ENCODE results near the gene KRT13.
A peak's percentile ranks its signal among the peaks of the same experiment; 100 is the strongest.

Gene KRT13

DNA sequence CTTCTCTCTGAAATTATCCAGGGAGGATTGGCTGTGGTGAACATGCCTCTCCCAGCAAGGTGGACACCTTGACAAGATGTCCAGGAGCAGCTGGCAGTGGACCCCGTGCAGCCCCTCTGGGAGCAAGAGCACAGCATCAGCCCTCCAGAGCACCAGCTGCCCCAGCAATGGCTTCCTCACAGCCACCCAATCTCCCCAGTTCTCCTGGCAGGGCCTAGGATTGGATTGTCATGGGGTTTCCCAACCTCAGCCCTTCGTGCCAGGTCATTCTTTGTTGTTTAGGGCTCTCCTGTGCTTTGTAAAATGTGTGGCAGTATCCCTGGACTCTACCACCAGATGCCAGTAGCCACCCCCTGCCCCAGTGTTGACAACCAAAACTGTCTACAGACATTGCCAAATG lies 13.9 kb downstream of the KRT13 start:
- no peak for DNase-seq

DNA sequence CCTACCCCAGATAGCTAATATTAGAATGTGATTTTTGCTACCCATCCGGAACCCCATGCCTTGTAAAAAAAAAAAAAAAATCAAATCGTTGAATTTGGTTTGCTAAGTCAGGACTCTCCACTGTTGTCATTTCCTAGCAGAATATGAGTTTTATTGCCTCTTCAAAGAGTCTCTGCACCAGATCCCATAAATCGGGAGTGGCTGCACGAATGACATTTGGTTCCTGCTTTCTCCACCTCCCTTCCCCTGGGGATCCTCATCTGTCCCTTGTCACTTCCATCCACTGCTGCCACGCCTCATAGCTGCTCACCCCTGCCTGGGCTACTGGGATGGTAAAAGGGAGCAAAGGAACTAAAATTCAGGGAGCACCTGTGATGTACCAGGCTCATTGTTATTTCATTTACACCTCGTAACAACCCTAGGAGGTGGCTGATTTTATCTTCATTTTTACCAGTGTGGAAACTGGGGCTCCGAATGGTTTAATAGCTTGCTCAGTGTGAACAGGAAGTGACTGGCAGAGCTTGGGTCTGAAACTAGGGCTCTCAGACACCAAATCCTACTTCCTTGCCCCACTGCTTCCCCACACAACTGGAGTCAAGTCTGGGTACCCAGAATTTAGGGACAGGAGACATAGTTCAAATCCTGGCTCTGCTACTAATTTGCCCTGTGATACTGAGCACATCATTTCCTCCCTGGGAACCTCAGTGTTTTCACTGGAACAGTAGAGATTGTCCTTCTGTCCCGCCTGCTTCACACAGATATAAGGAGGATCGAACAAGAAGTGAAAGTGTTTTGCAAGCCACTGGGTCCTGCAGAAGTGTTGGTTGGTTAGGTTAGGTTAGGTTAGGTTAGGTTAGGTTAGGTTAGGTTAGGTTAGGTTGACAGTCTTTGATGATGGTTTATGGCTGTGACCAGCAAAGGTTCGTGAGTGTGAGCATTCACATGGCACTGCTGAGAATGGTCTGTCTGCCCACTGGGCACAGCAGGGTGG lies 15.1 kb downstream of the KRT13 start:
- DNase-seq: no peak

DNA sequence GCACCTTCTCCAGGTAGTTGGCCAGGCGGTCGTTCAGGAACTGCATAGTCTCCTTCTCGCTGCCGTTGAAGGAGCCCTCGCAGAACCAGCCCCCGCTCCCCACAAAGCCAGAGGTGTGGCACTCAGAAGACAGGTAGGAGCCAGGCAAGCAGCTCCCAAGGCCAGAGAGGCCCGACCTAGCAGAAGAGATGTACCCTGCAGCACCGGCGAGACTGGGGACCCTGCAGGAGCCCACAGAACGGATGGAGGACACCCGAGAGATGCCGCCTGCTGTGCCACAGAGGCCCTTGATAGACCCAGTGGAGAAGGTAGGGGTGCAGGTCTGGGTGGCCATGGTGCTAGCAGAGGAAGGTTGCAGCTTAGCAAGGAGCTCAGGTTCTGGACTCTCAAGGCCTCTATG lies 15.9 kb downstream of the KRT13 start, which contains the start of gene KRT36:
Gene KRT36, minus strand, starts transcription at position 380 of the 400 bp plus-strand sequence. Its CDS starts 46 bp downstream, at position 334.
- DNase-seq: no peak

DNA sequence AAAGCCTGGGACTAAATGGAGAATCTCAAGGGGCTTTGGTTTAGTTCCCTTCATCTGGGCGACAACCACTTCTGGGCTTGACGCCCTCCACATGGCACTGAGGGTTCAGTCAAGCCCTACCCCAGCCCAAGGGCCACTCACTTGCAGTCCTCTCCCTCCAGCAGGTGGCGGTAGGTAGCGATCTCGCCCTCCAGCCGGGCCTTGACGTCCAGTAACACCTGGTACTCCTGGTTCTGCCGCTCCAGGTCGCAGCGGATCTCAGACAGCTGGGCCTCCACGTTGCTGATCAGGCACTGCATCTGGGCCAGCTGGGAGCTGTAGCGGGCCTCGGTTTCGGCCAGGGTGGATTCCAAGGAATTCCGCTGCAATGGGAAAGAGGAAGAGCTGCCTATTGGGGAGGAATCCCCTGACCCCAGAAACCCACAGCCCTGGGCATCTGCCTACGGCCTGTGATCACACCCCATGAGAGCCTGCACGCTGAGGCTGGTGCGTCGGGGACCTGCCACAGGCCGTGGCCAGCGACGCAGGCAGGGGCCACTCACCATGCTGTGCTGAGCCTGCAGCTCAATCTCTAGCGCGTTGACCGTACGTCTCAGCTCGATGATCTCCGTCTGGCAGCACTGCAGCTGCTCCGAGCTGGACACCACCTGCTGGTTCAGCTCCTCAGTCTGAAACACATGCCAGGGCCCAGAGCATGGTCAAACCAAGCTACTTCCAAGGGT lies 18.4 kb downstream of the KRT13 start:
- DNase-seq: peak; percentile 61

DNA sequence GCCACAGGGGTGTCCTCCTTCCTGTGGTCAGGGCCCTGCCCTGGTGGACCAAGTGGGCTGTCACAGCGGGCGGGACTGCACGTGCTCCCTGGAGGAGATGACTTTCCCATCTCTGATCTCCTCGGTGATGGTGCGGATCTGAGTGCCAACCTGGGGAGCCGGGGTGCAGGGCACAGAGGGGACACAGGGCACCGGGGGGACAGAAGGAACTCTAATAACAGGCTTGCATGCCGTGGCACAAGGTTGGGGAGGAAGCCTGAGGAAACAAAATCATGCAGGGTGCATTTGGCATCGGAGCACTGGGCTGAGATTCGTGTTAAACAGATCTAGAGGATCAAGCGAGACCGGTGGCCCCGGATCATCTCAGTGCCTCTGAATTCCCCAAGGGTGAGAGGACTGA lies 19.1 kb downstream of the KRT13 start:
- DNase-seq: no peak

DNA sequence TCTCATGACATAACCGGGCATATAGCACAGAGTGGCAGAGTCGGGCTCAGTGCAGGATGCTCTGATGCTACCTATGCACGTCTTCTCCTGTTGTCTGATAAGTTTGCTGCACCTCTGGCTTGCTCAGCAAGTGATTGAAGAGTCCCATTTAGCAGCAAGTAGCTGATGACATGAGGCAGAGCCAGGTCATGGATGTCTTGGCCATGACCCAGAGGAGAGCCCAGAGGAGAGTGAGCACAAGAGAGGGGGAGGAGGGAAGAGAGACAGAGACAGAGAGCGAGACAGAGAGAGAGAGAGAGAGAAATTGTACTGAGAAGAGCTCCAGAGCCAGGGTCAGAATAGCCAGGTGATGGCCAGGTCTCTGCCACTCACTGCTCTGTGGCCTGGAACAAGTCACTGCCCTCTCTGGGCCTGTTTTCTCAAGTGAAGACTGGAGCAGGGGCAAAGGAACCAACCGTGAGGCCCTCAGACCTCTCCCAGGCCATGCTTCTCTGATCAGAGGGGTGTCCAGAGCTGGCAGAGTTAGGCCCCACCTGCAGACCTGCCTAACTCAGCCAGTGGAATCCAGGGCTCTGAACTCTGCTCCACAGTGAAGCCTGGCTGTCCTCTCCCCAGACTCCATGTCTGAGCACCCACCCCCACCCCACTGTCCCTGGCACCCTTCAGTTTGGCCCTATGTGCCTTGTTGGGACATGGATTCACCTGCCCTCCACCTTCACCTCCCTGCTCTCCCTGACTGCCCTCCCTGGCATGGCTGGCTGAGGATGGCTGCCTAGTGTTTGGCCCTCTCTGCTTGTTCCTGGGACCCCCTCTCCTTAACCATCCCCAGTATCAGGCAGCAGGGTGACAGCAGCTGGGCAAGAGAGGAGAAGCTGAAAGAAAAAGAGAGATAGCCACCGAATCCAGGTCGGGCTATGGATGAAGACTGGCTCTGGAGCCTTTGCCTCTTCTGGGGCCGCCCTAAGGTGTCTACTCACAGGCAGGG lies 20.2 kb downstream of the KRT13 start:
- no peak for DNase-seq

DNA sequence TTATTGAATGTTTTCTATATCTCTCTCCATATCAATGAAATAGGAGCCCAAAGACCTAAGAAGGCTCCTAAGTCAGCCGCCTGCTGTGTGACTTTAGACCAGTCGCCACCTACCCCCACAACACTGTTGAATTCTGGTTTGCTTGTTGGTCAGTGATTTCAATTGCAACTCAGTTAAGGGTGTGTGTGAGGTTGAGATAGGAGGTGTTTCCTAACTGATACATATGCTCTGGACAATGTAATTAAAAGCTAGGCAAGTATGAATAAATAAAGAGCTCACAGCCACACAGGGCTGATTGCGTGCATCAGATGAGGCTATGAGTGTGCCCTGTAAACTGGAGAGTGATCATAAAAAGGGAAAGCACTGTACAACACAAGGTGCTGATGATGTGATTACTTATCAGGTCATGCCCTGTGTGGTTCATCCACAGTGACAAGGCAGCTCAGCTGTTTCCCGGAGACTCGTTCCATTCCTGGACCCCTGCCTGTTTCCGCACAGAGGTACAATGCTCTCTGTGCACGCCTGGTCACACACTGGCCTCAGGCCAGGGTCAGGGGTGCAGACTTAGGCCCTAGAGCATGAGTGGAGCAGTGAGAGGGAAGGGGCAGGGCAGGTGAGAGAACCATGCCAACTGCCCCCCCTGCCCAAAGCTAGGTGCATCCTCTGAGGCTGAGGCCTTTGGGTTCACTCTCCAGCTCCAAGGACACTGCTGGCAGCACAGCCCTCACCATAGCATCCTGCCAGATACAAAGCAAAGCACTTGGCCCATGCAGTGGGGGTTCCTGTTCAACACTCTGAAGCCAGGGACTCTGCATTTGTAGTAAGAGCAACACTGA lies 21.2 kb downstream of the KRT13 start:
- DNase-seq: no peak

DNA sequence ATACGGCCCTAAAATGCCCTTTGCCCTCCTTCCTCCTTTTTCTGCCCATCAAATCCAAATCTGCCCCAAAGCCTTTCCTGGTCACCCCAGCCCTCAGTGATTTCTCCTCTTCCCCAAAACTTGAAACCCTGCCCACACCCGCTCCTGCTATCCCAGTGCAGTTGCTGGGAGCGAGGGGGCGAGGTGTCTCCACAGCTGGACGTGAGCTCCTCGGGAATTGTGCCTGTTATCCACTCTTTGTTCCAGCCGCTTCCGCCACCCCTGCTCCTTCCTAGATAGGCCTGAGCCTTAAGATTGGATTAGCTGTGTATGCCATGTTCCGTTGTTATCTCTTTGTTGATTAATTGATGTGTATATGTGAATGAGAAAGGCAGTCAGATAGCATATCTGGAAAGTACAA lies 21.9 kb downstream of the KRT13 start:
- DNase-seq: no peak

DNA sequence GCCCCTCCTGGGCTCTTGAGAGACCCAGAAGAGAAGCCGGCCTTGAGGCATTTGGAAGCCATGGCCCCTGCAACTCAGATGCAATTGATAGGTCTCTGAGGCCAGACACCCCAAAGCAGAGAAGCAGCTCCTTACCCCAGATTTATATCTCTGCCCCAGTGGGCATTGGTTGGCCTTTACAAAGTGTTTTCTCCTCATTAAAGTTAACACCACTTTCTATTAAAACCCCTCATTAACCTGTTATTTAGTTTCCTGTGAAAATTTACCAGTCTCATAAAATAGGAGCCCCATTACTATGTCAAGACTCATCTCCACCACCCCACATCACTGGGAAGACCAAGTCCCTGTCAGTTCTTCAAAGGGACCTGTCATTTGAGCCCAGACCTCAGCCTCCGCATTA lies 24.4 kb downstream of the KRT13 start, which contains the start of gene KRT35:
Gene KRT35, minus strand, starts transcription at position 116 of the 400 bp plus-strand sequence. Its CDS starts 54 bp downstream, at position 62.
- DNase-seq: no peak

DNA sequence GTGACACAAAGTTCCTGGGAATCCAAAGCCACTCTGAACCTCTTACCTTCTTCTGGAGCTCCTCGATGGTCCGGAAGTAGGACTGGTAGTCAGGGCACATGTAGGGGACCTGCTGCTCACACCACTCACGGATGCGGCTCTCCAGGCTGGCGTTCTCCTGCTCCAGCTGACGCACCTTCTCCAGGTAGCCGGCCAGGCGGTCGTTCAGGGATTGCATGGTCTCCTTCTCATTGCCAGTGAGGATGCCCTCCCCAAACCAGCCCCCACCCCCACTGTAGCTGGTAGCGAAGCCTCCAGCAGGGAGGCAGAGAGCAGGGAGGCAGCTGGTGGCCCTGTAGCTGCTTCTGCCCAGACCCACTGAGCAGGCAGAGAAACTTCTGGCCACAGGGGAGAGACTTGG lies 24.8 kb downstream of the KRT13 start:
- no peak for DNase-seq

DNA sequence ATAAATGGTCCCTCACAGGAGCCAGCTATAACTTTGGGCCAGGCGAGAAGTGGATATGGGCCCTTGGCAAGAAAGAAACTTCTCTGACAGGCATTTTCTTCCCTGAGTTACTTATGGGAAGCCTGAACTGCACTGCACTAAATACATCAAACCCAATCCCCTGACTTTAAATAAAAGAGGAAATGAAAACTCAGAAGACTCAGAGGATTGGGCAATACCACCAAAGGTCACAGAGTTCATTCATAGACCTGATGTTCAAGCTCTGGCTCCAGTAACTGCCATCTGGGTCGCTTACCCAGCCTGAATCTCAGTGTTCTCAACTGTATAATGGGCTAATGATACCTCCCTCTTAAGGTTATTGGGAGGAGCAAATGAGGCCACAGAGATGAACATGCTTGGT lies 25.3 kb downstream of the KRT13 start:
- no peak for DNase-seq

DNA sequence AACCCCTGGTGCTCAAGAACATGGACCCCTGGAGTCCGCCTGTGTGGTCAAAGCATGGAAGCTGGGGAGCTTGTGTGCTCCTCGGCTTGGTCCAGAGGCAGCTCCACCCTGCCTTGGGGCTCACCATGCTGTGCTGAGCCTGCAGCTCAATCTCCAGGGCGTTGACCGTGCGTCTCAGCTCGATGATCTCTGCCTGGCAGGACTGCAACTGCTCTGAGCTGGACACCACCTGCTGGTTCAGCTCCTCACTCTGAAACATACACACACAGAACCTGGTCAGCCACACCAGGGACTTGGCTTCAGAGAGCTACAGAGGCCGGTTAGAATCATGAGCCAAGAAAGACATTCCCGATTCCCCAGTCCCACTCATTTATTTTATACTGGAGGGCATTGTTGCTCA lies 27.2 kb downstream of the KRT13 start:
- no peak for DNase-seq

DNA sequence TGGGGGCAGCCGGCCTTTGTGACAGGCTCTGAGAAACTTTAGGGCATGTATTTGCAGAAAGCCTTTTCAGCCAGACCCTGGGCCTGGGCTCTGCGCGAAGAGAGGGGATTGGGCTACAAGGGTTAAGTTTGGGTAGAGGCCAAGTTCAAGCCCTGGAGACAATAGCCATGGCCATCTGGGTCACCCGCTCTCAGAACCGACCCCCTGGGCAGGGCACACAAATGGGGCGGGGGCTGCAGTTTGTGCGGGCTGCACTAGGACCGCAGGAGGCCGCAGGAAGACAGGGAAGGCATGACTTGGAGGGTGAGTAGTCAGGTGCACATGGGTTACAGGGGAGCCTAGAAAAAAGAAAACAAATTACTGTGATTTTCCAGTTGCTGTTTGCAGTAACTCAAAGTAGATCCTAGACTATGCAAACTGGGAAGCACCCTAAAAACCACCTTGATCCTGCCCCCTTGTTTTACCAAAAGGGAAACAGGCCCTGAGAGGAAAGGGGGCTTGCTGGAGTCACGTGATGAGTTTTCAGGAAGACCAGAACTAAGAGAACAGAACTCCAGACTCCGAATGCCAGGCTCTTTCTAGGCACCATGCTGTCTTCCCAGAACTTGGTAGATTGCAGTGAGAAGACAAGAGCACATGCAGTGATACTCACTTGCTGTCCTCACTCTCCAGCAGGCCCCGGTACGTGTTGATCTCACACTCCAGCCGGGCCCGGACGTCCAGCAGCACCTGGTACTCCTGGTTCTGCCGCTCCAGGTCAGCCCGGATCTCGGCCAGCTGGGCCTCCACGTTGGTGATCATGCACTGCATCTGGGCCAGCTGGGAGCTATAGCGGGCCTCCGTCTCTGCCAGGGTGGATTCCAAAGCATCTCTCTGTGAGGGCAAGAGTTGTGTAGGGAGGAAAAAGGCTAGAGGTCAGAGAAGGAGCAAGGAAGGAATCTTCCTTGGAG lies 28.3 kb downstream of the KRT13 start:
- no peak for DNase-seq

DNA sequence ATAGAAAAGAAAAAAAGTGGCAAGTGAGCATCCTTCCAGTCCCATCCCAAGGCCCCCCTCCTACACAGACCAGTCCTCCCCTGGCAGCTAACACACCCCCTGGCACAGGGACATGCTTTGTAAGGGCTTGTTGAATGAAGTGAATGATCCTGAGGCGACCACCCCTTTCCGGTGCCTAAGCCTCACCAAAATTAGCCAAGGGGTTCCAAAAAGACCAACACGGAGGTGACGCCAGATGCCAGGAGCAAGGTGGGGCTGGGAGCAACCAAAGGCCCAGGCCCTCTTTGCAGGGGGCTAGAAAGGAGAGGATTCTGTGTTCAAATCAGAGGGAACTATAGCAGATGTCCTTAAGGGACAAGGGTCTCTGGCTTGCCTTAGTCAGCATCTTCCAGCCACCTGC lies 30.0 kb downstream of the KRT13 start:
- DNase-seq: no peak

DNA sequence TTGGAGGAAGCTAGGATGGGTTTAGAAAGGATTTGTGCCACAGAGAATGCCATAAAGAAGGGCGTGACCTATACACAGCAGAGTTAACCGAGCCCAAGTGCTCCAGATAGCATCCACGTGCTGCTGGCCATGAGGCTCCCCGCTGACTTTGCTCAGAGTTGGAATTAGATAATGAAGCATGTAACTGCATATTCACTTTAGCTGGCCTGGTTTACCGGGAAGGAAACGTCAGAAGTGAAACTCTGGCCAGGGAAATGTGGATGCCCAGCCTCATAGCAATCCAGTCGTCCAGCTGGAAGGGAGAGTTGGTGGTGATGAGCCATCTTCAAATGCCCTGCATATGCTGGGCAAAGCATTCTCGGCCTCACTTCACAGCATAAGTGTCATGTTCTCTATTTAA lies 30.5 kb downstream of the KRT13 start:
- DNase-seq: no peak

DNA sequence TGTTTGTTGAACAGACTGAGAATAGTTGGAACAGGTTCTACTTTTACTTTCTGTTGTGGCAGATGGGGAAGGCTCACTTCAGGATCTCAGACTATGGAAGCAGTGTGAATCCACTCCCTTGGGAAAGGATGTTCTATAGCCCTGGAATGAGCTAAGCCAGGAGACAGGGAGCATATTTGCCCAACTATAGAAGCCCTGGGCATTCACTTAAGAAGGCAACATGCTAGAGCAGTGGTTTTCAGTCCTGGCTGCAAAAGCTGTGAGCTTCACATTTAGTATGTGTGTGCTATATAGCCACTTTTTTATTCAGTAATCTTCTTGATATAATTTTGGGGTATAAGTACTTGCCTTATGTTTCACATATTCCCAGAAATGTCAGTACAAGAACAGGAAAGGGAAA lies 37.1 kb downstream of the KRT13 start:
- no peak for DNase-seq

DNA sequence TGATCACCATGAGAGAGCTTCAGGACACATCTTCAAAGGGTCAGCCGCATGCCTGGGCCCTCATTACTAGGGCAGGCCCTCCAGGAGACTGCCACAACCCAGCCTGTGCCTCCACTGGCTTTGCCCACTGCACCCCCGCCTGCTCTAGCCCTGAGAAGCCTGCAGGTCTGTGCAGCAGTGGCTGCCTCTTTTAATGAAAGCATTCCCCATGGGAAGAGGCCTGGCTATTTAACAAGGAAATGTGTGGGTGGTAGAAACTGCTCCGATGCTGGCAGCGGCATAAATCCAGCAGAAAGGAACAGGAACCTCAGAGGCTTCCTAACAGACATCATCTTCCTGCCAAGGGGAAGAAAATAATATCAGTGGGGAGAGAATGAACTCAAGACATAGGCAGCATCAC lies 37.9 kb downstream of the KRT13 start:
- DNase-seq: no peak

DNA sequence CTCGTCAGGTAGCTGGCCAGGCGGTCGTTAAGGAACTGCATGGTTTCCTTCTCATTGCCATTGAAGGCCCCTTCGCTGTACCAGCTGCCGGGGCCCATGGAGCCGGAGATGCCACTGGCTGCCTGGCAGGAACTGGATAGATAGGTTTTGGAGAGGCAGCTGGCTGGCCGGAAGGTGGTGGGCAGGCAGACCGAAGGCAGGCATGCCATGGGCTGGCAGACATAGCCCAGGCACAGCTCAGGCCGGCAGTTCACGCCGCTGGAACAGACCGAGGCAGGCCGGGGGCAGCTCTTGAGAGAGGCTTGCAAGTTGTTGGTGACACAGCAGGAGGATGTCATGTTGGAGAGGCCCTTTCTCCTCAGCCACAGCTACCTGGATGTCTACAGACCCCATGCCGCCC lies 38.4 kb downstream of the KRT13 start, which contains the start of gene KRT32:
Gene KRT32, minus strand, starts transcription at position 399 of the 400 bp plus-strand sequence. Its CDS starts 61 bp downstream, at position 338.
- DNase-seq: no peak

DNA sequence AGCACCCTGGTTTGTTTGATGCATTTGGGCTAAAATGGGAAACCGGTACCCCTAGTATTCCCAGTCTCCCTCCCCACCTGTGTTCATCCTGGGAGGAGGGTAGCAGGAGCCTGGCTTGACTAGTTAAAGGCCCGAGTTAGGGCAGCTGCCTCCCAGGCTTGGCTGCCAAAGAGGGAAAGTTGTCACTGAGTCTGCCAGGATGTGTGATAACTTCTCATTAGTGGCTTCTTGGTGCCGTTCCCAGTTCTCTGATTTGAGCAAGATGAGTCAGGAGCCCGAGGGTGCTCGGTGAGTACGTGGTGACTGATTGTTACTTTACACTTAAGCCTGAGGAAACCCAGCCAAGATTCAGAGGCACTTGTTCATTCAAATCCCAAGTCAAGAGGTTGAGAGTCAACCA lies 40.7 kb downstream of the KRT13 start:
- no peak for DNase-seq

DNA sequence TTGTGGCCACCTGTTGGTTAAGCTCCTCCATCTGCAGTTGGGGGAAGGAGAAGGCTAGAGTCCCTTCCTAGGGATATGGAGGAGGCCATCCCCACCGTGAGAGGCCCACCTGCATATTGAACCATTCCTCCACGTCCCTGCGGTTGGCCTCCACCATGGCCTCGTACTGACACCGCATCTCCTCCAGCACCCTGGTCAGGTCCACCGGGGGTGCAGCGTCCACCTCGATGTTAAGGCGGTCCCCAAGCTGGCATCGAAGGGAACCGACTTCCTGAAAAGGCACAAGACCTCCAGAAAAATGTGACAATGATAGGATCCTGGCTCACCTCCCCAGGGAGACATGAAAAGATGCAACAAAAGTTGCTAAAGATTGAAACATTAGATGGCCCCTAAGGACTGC lies 41.2 kb downstream of the KRT13 start:
- no peak for DNase-seq

All from DMS53 (cell line).